ENCODE measurements around the gene CTIF.

GRCh38 chr18:48636436-48636835 is 97.6 kb downstream of the CTIF start:
- TF ChIP-seq EZH2 (IDR thresholded peaks at IDR 0.05) (no peak), POLR2AphosphoS5 (IDR thresholded peaks at IDR 0.05; ENCODE audit: borderline replicate concordance, low read depth, low read length) (no peak), FOXP2 (optimal IDR thresholded peaks at IDR 0.05; ENCODE audit: control extremely low read depth, extremely low read length, insufficient read depth) (no peak)
